ENCODE measurements around the gene SEPTIN3. TPM values are rescaled to one million over a fixed set of nuclear protein-coding genes. Genes with fewer than 3 reads are reported as not detected.
"Not testable (repeated sequence)": the region's sequence is repeated elsewhere in the genome, so short reads cannot be mapped to it uniquely, and the experiment has no call there.

The SEPTIN3 gene
- total and polyA plus RNA-seq, 2 donors from 2014 or later = 0.22 to 0.49 TPM

GRCh38 chr22:41946629-41947423 is 22.4 kb upstream of the SEPTIN3 start, which contains the start of gene CENPM:
TSS of gene CENPM (minus strand) at chr22:41947152. CDS start at chr22:41947076, 76 bp downstream.
- peak within 1 kb of the TSS; percentile 40 to 55 (median 55) for H3K9ac ChIP-seq (ENCODE audit: low read length in 3 of 3)
- H3K27ac ChIP-seq (ENCODE audit: low read depth in 2 of 2, low read length in 2 of 2) = peak within 1 kb of the TSS in 1 of 2 donors; percentile 11
- peaks cover 0 to 9% (median 5%) of the 10 kb centered on the region in 3 donors for H3K4me1 ChIP-seq (ENCODE audit: control insufficient read depth in 2 of 3, insufficient read depth in 2 of 3, low read depth in 1 of 3, low read length in 3 of 3)
- H3K27me3 ChIP-seq (ENCODE audit: control insufficient read depth, insufficient read depth, low read length) = no peaks in the 10 kb centered on the region
- intact Hi-C loops (cut with DNase I) = no loop called here
- FAIRE-seq (no peak), DNase-seq (peak; percentile 95 to 98 (median 97))
- TF ChIP-seq CTCF (IDR thresholded peaks at IDR 0.05; ENCODE audit: borderline replicate concordance, extremely low read depth, insufficient read depth) = no peak
- H3K4me3 ChIP-seq (ENCODE audit: low read length in 3 of 3) = peak within 1 kb of the TSS; percentile 73 to 76 (median 75)
- H3K9me3 ChIP-seq (ENCODE audit: control insufficient read depth in 2 of 3, insufficient read depth in 1 of 3, low read length in 3 of 3) = no peaks in the 10 kb centered on the region
- H3K36me3 ChIP-seq (ENCODE audit: control insufficient read depth in 2 of 3, insufficient read depth in 3 of 3, low read length in 3 of 3) = no peaks in the 10 kb centered on the region

- no peak for FAIRE-seq
- H3K4me1 ChIP-seq (ENCODE audit: control insufficient read depth in 2 of 3, insufficient read depth in 2 of 3, low read depth in 1 of 3, low read length in 3 of 3) = peaks cover 0 to 9% (median 5%) of the 10 kb centered on the region in 3 donors
- H3K4me3 ChIP-seq (ENCODE audit: low read length in 3 of 3) = peak overlapping the region; percentile 73 to 76 (median 75)
- no peak overlapping the region for H3K27ac ChIP-seq (ENCODE audit: low read depth in 2 of 2, low read length in 2 of 2)
- H3K9ac ChIP-seq (ENCODE audit: low read length in 3 of 3) = no peak overlapping the region
- intact Hi-C loops (cut with DNase I) = no loop called here
- H3K27me3 ChIP-seq (ENCODE audit: control insufficient read depth, insufficient read depth, low read length) = no peaks in the 10 kb centered on the region
- no peak for TF ChIP-seq CTCF (IDR thresholded peaks at IDR 0.05; ENCODE audit: borderline replicate concordance, extremely low read depth, insufficient read depth)
- no peak for DNase-seq
- H3K36me3 ChIP-seq (ENCODE audit: control insufficient read depth in 2 of 3, insufficient read depth in 3 of 3, low read length in 3 of 3) = no peaks in the 10 kb centered on the region
- H3K9me3 ChIP-seq (ENCODE audit: control insufficient read depth in 2 of 3, insufficient read depth in 1 of 3, low read length in 3 of 3) = no peaks in the 10 kb centered on the region
These were observed 21.7 kb upstream of the SEPTIN3 start for GRCh38 chr22:41947424-41948080.

- FAIRE-seq (no peak), DNase-seq (no peak)
- TF ChIP-seq CTCF (IDR thresholded peaks at IDR 0.05; ENCODE audit: borderline replicate concordance, extremely low read depth, insufficient read depth) = no peak
- Histone ChIP-seq H3K9me3 (ENCODE audit: control insufficient read depth in 2 of 3, insufficient read depth in 1 of 3, low read length in 3 of 3) (no peaks in the 10 kb centered on the region), H3K4me3 (ENCODE audit: low read length in 3 of 3) (no peak overlapping the region), H3K27ac (ENCODE audit: low read depth in 2 of 2, low read length in 2 of 2) (no peak overlapping the region), H3K36me3 (ENCODE audit: control insufficient read depth in 2 of 3, insufficient read depth in 3 of 3, low read length in 3 of 3) (no peaks in the 10 kb centered on the region), H3K9ac (ENCODE audit: low read length in 3 of 3) (no peak overlapping the region), H3K4me1 (ENCODE audit: control insufficient read depth in 2 of 3, insufficient read depth in 2 of 3, low read depth in 1 of 3, low read length in 3 of 3) (peaks cover 0 to 9% (median 5%) of the 10 kb centered on the region in 3 donors), H3K27me3 (ENCODE audit: control insufficient read depth, insufficient read depth, low read length) (no peaks in the 10 kb centered on the region)
- intact Hi-C loops (cut with DNase I) = no loop called here
These were observed 21.1 kb upstream of the SEPTIN3 start for GRCh38 chr22:41948142-41948541.

GRCh38 chr22:41948928-41949296 is 20.3 kb upstream of the SEPTIN3 start:
- intact Hi-C loops (cut with DNase I); FAIRE-seq; H3K27me3 ChIP-seq (ENCODE audit: control insufficient read depth, insufficient read depth, low read length); H3K9me3 ChIP-seq (ENCODE audit: control insufficient read depth in 2 of 3, insufficient read depth in 1 of 3, low read length in 3 of 3); H3K9ac ChIP-seq (ENCODE audit: low read length in 3 of 3); H3K4me1 ChIP-seq (ENCODE audit: control insufficient read depth in 2 of 3, insufficient read depth in 2 of 3, low read depth in 1 of 3, low read length in 3 of 3); H3K4me3 ChIP-seq (ENCODE audit: low read length in 3 of 3); H3K27ac ChIP-seq (ENCODE audit: low read depth in 2 of 2, low read length in 2 of 2); H3K36me3 ChIP-seq (ENCODE audit: control insufficient read depth in 2 of 3, insufficient read depth in 3 of 3, low read length in 3 of 3); DNase-seq: not testable (repeated sequence)
